ENCODE results near the gene GBX2. TPM values are rescaled to one million over a fixed set of nuclear protein-coding genes. Genes with fewer than 3 reads are reported as not detected.

GBX2 gene
- total RNA-seq, 1 experiment from 2014 or later: not detected

GRCh38 chr2:236173729-236174607 is 5.8 kb upstream of the GBX2 start:
- intact Hi-C loops (cut with micrococcal nuclease): no loop called here
- ChIA-PET CTCF (interaction anchor here (0.6 to 1.1 kb wide), 3 partner anchors 29 to 402 kb away, joined by 3 to 5 read pairs (median 4); no protein-coding TSS in a partner anchor), POLR2A (no interaction called here)
- H3K4me1 Mint-ChIP-seq (ENCODE audit: insufficient read depth, unreplicated experiment): peaks cover 5% of the 10 kb centered on the region
- H3K36me3 Mint-ChIP-seq (ENCODE audit: insufficient read depth, unreplicated experiment): no peaks in the 10 kb centered on the region
- no TSS peak for BruUV-seq (replicated peaks)
- H3K27me3 Mint-ChIP-seq (ENCODE audit: insufficient read depth, unreplicated experiment): peaks cover 50% of the 10 kb centered on the region
- TF ChIP-seq CTCF (IDR thresholded peaks at IDR 0.05; ENCODE audit: unreplicated experiment): no peak
- no peak overlapping the region for H3K4me3 Mint-ChIP-seq (ENCODE audit: unreplicated experiment)
- H3K9me3 Mint-ChIP-seq (ENCODE audit: unreplicated experiment): no peaks in the 10 kb centered on the region
- no peak overlapping the region for H3K27ac Mint-ChIP-seq (ENCODE audit: low read depth, unreplicated experiment)
- DNase-seq (ENCODE audit: unreplicated experiment): no peak

DNA sequence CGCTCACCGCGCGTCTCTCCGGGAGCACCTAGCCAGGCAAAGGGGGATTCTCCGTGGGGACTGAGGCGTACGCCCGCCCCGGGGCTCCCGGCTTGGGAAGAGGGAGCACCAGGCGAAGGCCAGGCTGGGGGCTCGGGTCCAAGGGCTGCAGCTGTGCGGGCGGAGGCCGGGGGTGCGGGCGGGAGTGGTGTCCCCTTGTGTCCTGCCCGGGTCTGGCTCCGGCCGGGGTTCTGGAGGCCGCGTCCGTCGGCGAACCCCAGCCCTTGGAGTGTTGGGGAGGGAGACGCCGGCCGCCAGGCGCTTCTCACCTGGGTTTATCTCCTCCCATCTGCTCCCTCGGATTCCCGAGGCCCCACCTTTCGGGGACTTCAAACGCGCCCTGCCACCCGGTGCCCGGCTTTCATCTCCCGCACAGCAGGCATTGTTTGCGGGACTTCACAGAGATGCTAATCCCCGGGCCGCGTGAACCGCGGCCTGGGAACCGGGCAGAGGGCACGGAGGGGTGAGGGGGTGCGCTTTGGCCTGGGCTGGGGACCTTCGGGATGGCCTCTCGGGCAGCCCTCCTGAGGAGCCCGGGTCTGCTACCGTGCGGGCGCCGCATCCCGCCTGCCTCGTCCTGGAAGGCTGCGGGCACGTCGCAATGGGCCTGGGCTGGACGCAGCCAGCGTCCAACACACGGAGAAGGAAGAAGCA is 5.0 kb upstream of the GBX2 start:
- H3K4me1 Mint-ChIP-seq (ENCODE audit: insufficient read depth, unreplicated experiment): peaks cover 5% of the 10 kb centered on the region
- POLR2A ChIA-PET: no interaction called here
- no peaks in the 10 kb centered on the region for H3K36me3 Mint-ChIP-seq (ENCODE audit: insufficient read depth, unreplicated experiment)
- intact Hi-C loops (cut with micrococcal nuclease): no loop called here
- no peaks in the 10 kb centered on the region for H3K9me3 Mint-ChIP-seq (ENCODE audit: unreplicated experiment)
- BruUV-seq (replicated peaks): no TSS peak
- no peak for TF ChIP-seq CTCF (IDR thresholded peaks at IDR 0.05; ENCODE audit: unreplicated experiment)
- CTCF ChIA-PET: interaction anchor here (4.2 kb wide), 1 partner anchor 8 kb away, joined by 14 read pairs; no protein-coding TSS in a partner anchor
- H3K4me3 Mint-ChIP-seq (ENCODE audit: unreplicated experiment): no peak overlapping the region
- peaks cover 52% of the 10 kb centered on the region for H3K27me3 Mint-ChIP-seq (ENCODE audit: insufficient read depth, unreplicated experiment)
- H3K27ac Mint-ChIP-seq (ENCODE audit: low read depth, unreplicated experiment): no peak overlapping the region
- DNase-seq (ENCODE audit: unreplicated experiment): no peak

DNA sequence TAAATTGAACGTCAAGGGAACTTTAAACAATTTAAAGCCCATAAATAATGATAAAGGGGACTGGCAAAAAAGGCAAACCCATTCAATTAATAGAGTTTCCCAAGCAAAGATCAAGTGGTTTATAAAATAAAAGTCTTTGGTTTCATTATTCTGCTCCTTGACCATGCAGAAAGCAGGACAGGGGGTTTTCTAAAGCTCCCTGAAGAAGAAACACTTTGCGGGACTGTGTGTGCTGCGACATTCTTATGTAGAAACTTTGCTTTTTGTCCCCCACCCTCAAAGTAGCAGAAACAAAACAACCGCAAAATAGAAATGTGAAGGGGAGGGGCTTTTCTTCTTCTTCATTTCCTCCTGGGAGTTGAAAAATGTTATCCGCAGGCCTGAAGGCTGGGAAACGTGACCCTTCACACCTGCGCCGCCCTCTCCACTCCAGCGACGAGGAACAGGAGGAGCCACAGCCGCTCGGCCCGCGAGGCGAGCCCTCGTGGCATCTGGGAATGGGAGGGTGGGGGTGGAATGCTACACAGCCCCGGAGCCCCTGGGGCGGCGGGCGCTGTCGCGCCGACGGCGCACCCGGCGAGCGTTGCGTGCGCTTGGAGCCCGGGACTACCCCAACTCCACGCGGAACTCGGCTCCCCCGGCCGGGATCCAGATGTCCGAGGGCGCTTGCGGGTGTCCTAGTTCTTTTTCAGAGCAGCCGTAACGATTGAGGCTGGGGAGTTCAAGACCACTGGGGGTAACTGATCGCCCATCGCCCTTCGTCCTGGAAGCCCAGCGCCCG is 4.3 kb upstream of the GBX2 start:
- Mint-ChIP-seq H3K27ac (ENCODE audit: low read depth, unreplicated experiment) (no peak overlapping the region), H3K4me1 (ENCODE audit: insufficient read depth, unreplicated experiment) (peaks cover 5% of the 10 kb centered on the region), H3K27me3 (ENCODE audit: insufficient read depth, unreplicated experiment) (peaks cover 52% of the 10 kb centered on the region), H3K36me3 (ENCODE audit: insufficient read depth, unreplicated experiment) (no peaks in the 10 kb centered on the region), H3K9me3 (ENCODE audit: unreplicated experiment) (no peaks in the 10 kb centered on the region), H3K4me3 (ENCODE audit: unreplicated experiment) (no peak overlapping the region)
- DNase-seq (ENCODE audit: unreplicated experiment): no peak
- intact Hi-C loops (cut with micrococcal nuclease): no loop called here
- TF ChIP-seq CTCF (IDR thresholded peaks at IDR 0.05; ENCODE audit: unreplicated experiment): no peak
- no TSS peak for BruUV-seq (replicated peaks)
- POLR2A ChIA-PET: interaction anchor here (0.7 kb wide), 1 partner anchor 8 kb away, joined by 3 read pairs; no protein-coding TSS in a partner anchor
- CTCF ChIA-PET: interaction anchor here (4.2 kb wide), 1 partner anchor 9 kb away, joined by 14 read pairs; no protein-coding TSS in a partner anchor
